Measurements from ENCODE around the gene ADGRB2.

DNA sequence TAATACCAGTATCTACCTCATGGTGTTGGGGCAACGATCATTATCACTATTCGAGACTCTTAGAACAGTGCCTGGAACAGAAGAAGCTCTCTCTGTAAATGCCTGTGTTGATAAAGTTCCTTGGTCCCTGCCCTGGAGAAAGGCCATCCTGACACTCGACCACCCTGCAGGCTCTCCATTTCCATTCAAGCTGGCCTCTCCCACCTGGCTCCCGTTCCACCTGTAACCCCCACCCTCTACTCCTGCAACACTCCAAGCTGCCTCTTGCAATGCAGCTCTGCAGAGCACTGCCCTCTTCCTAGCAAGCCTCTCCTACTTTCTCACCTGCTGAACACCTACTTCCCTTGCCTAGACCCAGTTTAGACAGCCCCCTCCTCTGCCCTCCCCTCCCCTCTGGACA lies 45.6 kb upstream of the ADGRB2 start:
- TF ChIP-seq, protein P1, sequence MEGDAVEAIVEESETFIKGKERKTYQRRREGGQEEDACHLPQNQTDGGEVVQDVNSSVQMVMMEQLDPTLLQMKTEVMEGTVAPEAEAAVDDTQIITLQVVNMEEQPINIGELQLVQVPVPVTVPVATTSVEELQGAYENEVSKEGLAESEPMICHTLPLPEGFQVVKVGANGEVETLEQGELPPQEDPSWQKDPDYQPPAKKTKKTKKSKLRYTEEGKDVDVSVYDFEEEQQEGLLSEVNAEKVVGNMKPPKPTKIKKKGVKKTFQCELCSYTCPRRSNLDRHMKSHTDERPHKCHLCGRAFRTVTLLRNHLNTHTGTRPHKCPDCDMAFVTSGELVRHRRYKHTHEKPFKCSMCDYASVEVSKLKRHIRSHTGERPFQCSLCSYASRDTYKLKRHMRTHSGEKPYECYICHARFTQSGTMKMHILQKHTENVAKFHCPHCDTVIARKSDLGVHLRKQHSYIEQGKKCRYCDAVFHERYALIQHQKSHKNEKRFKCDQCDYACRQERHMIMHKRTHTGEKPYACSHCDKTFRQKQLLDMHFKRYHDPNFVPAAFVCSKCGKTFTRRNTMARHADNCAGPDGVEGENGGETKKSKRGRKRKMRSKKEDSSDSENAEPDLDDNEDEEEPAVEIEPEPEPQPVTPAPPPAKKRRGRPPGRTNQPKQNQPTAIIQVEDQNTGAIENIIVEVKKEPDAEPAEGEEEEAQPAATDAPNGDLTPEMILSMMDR (conservative IDR thresholded peaks at IDR 0.05; ENCODE audit: low read length): no peak
- no peak for TF ChIP-seq EZH2phosphoT487 (IDR thresholded peaks at IDR 0.05; ENCODE audit: borderline replicate concordance, low read depth, low read length)

Measured in OCI-LY7 (cell line).